Neural crest cell (in vitro differentiated cells): ENCODE data around the gene COL9A3. TPM values are rescaled to one million over a fixed set of nuclear protein-coding genes. Genes with fewer than 3 reads are reported as not detected.

Experiments used
- DNase-seq: peaks from one replicate; pipeline ENCODE4 v3.0.0; 2021; ENCODE audit warnings: low read depth, mixed read lengths, low spot score
- H3K27ac Mint-ChIP-seq: one replicate; pipeline ENCODE4 v1.8.0; 2021; ENCODE audit warnings: mild to moderate bottlenecking, mixed read lengths; ENCODE audit not compliant: unreplicated experiment
- H3K27me3 Mint-ChIP-seq: 2 replicates; pipeline ENCODE4 v1.8.0; 2021; ENCODE audit warnings: low read depth, mild to moderate bottlenecking, mixed read lengths
- H3K36me3 Mint-ChIP-seq: 2 replicates; pipeline ENCODE4 v1.8.0; 2021; ENCODE audit warnings: low read depth, mild to moderate bottlenecking, mixed read lengths
- H3K4me1 Mint-ChIP-seq: 2 replicates; pipeline ENCODE4 v1.8.0; 2021; ENCODE audit warnings: mixed read lengths
- H3K4me3 Mint-ChIP-seq: one replicate; pipeline ENCODE4 v1.8.0; 2021; ENCODE audit warnings: mild to moderate bottlenecking, mixed read lengths
- H3K9me3 Mint-ChIP-seq: 2 replicates; pipeline ENCODE4 v1.8.0; 2021; ENCODE audit warnings: mixed read lengths
- CTCF ChIP-seq: fragments of 200-600 bp; sonication (generic); conservative IDR thresholded peaks from 2 replicates; pipeline ENCODE4 v1.5.0; 2021; ENCODE audit warnings: antibody characterized with exemption, mild to moderate bottlenecking
- total RNA-seq: library from RNA; stranded (reverse); gene quantifications from 2 replicates; pipeline ENCODE4 v1.2.1, GENCODE V29; 2021

Gene COL9A3
- total RNA-seq, 1 donor from 2014 or later: 4.6 TPM

DNA sequence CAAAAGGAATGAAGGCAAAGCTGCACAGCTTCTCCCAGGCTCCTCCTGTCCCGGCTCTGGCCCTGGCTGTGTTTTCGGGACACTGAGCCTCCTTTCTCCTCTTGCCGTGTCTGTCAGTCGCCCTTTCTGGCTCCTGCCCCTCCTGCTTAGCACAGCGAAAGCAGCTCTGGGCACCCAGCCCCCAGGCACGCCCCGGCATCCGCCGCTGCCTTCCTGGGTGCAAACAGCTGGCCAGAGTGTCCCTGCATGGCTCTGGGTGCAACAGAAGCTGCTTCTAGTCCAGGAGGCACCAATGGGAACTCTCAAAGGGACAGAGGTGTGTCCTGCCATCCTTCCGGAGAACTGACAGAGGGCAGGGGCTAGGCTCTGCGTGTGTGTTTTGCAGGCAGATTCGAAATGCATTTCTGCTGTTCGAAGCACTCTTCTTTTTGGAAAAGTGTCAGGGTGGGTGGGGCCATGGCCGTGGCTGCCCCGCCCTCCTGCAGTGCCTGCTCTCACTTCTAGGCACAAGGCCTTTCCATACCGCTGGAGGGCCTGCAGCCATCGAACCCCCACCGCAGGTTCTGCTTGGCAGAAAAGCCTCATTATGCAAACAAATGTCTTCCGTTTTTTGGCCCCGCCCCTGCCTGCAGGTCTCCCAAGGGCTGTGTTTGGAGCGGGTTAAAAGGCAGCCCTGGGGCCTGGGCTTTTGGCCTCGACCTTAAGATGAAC, 15.5 kb downstream of the COL9A3 start:
- Mint-ChIP-seq H3K4me1 (peaks cover 16% of the 10 kb centered on the region), H3K36me3 (no peaks in the 10 kb centered on the region), H3K4me3 (peak overlapping the region; percentile 49), H3K27me3 (no peaks in the 10 kb centered on the region), H3K27ac (no peak overlapping the region), H3K9me3 (no peaks in the 10 kb centered on the region)
- DNase-seq: no peak
- TF ChIP-seq CTCF: no peak

GRCh38 chr20:62832951-62833391, 16.1 kb downstream of the COL9A3 start:
- TF ChIP-seq CTCF: no peak

GRCh38 chr20:62834967-62835730, 18.3 kb downstream of the COL9A3 start:
- TF ChIP-seq CTCF: no peak
- Mint-ChIP-seq H3K9me3 (no peaks in the 10 kb centered on the region), H3K4me3 (no peak overlapping the region), H3K36me3 (no peaks in the 10 kb centered on the region), H3K27ac (peak overlapping the region; percentile 27), H3K4me1 (peaks cover 16% of the 10 kb centered on the region), H3K27me3 (no peaks in the 10 kb centered on the region)
- no peak for DNase-seq

More at GRCh38 chr20:62832951-62833391, 16.1 kb downstream of the COL9A3 start:
- DNase-seq: no peak
- Mint-ChIP-seq H3K9me3 (no peaks in the 10 kb centered on the region), H3K4me3 (no peak overlapping the region), H3K4me1 (peaks cover 16% of the 10 kb centered on the region), H3K27me3 (no peaks in the 10 kb centered on the region), H3K36me3 (no peaks in the 10 kb centered on the region), H3K27ac (peak overlapping the region; percentile 75)

- DNase-seq: no peak
- no peaks in the 10 kb centered on the region for H3K9me3 Mint-ChIP-seq
- no peak for TF ChIP-seq CTCF
Observed at GRCh38 chr20:62835931-62836861, 19.3 kb downstream of the COL9A3 start.

GRCh38 chr20:62836967-62837490, 20.2 kb downstream of the COL9A3 start:
- H3K4me1 Mint-ChIP-seq: peaks cover 14% of the 10 kb centered on the region
- H3K9me3 Mint-ChIP-seq: no peaks in the 10 kb centered on the region
- TF ChIP-seq CTCF: no peak
- DNase-seq: no peak
- H3K27me3 Mint-ChIP-seq: no peaks in the 10 kb centered on the region
- H3K27ac Mint-ChIP-seq: no peak overlapping the region
- H3K36me3 Mint-ChIP-seq: no peaks in the 10 kb centered on the region
- no peak overlapping the region for H3K4me3 Mint-ChIP-seq

More at GRCh38 chr20:62835931-62836861, 19.3 kb downstream of the COL9A3 start:
- H3K36me3 Mint-ChIP-seq: no peaks in the 10 kb centered on the region
- peaks cover 18% of the 10 kb centered on the region for H3K4me1 Mint-ChIP-seq
- H3K27me3 Mint-ChIP-seq: no peaks in the 10 kb centered on the region
- H3K4me3 Mint-ChIP-seq: no peak overlapping the region
- H3K27ac Mint-ChIP-seq: no peak overlapping the region
